A549 (cell line): ENCODE measurements around the gene HACD1.

ENCODE experiments used
- BHLHE40 ChIP-seq: IDR thresholded peaks from 2 replicates; pipeline ENCODE4 v1.6.1; 2012; ENCODE audit warnings: low read depth, low read length, inconsistent platforms
- EP300 ChIP-seq, 2 experiments: fragments of >200 bp; sonication (Bioruptor Twin); formaldehyde crosslinking; IDR thresholded peaks; 2 replicates in 1 of 2; 3 replicates in 1 of 2; pipeline ENCODE4 v1.6.1; 2016 to 2017
- HOXB13 ChIP-seq: fragments of 250-450 bp; sonication (Bioruptor Pico); IDR thresholded peaks from 2 replicates; pipeline ENCODE4 v1.5.0; 2020; ENCODE audit warnings: low read depth, mild to moderate bottlenecking, moderate library complexity
- MAFK ChIP-seq: fragments of 450-650 bp; IDR thresholded peaks from 2 replicates; pipeline ENCODE4 v1.6.1; 2014; ENCODE audit not compliant: partially characterized antibody
- NFE2L2 ChIP-seq: fragments of 150-350 bp; conservative IDR thresholded peaks from 2 replicates; pipeline ENCODE4 v1.6.1; 2014; ENCODE audit warnings: low read length
- POLR2A ChIP-seq: IDR thresholded peaks from 2 replicates; pipeline ENCODE4 v1.6.1; 2012; ENCODE audit warnings: mild to moderate bottlenecking, low read length
- RAD21 ChIP-seq, 2 experiments: fragments of >200 bp in 1 of 2; sonication (Bioruptor Twin) in 1 of 2; formaldehyde crosslinking in 1 of 2; IDR thresholded peaks in 1 of 2; conservative IDR thresholded peaks in 1 of 2; 2 replicates in 1 of 2; 3 replicates in 1 of 2; pipeline ENCODE4 v1.6.1; 2012 to 2018; ENCODE audit warnings: inconsistent platforms in 1 of 2
- RCOR1 ChIP-seq: fragments of 150-350 bp; IDR thresholded peaks from 2 replicates; pipeline ENCODE4 v1.6.1; 2014; ENCODE audit warnings: antibody characterized with exemption, low read length, low read depth
- RFX5 ChIP-seq: fragments of 450-650 bp; IDR thresholded peaks from 2 replicates; pipeline ENCODE4 v1.7.1; 2014; ENCODE audit warnings: antibody characterized with exemption, mild to moderate bottlenecking, moderate library complexity
- TF ChIP-seq, protein P1 (sequence below): fragments of >200 bp; sonication (Bioruptor Twin); formaldehyde crosslinking; IDR thresholded peaks from 3 replicates; pipeline ENCODE4 v1.5.1; 2016
- TF ChIP-seq, protein P2 (sequence below): fragments of 200-600 bp; sonication (generic); IDR thresholded peaks from 2 replicates; pipeline ENCODE4 v1.6.1; 2016; ENCODE audit warnings: antibody characterized with exemption, mild to moderate bottlenecking, moderate library complexity

GRCh38 chr10:17578603-17579002, 38.6 kb downstream of the HACD1 start:
- TF ChIP-seq, protein P1, sequence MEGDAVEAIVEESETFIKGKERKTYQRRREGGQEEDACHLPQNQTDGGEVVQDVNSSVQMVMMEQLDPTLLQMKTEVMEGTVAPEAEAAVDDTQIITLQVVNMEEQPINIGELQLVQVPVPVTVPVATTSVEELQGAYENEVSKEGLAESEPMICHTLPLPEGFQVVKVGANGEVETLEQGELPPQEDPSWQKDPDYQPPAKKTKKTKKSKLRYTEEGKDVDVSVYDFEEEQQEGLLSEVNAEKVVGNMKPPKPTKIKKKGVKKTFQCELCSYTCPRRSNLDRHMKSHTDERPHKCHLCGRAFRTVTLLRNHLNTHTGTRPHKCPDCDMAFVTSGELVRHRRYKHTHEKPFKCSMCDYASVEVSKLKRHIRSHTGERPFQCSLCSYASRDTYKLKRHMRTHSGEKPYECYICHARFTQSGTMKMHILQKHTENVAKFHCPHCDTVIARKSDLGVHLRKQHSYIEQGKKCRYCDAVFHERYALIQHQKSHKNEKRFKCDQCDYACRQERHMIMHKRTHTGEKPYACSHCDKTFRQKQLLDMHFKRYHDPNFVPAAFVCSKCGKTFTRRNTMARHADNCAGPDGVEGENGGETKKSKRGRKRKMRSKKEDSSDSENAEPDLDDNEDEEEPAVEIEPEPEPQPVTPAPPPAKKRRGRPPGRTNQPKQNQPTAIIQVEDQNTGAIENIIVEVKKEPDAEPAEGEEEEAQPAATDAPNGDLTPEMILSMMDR = no peak
- no peak for TF ChIP-seq RAD21 (conservative IDR thresholded peaks at IDR 0.05 in 1 of 2, IDR thresholded peaks at IDR 0.05 in 1 of 2)
- no peak for TF ChIP-seq RFX5
- TF ChIP-seq EP300 (IDR thresholded peaks at IDR 0.05) = no peak
- TF ChIP-seq HOXB13 = no peak
- no peak for TF ChIP-seq MAFK
- TF ChIP-seq NFE2L2 = no peak
- no peak for TF ChIP-seq RCOR1
- TF ChIP-seq, protein P2, sequence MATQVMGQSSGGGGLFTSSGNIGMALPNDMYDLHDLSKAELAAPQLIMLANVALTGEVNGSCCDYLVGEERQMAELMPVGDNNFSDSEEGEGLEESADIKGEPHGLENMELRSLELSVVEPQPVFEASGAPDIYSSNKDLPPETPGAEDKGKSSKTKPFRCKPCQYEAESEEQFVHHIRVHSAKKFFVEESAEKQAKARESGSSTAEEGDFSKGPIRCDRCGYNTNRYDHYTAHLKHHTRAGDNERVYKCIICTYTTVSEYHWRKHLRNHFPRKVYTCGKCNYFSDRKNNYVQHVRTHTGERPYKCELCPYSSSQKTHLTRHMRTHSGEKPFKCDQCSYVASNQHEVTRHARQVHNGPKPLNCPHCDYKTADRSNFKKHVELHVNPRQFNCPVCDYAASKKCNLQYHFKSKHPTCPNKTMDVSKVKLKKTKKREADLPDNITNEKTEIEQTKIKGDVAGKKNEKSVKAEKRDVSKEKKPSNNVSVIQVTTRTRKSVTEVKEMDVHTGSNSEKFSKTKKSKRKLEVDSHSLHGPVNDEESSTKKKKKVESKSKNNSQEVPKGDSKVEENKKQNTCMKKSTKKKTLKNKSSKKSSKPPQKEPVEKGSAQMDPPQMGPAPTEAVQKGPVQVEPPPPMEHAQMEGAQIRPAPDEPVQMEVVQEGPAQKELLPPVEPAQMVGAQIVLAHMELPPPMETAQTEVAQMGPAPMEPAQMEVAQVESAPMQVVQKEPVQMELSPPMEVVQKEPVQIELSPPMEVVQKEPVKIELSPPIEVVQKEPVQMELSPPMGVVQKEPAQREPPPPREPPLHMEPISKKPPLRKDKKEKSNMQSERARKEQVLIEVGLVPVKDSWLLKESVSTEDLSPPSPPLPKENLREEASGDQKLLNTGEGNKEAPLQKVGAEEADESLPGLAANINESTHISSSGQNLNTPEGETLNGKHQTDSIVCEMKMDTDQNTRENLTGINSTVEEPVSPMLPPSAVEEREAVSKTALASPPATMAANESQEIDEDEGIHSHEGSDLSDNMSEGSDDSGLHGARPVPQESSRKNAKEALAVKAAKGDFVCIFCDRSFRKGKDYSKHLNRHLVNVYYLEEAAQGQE = no peak
- TF ChIP-seq POLR2A = no peak
- no peak for TF ChIP-seq BHLHE40
